Fibroblast of lung (primary cell): ENCODE data around the gene FAHD2A.

ENCODE experiments used
- EZH2 ChIP-seq: IDR thresholded peaks from 2 replicates; pipeline ENCODE4 v1.5.1; 2012; ENCODE audit warnings: low read length, control low read depth, mild to moderate bottlenecking; ENCODE audit errors: missing control alignments
- TF ChIP-seq, protein P1 (sequence below), 2 donors: IDR thresholded peaks in 1 of 2; conservative IDR thresholded peaks in 1 of 2; 1 replicate in 1 of 2; 2 replicates in 1 of 2; pipeline ENCODE4 v1.5.1; 2011 to 2012; ENCODE audit warnings: low read length in 2 of 2, control low read depth in 1 of 2, inconsistent platforms in 1 of 2, low read depth in 1 of 2, mild to moderate bottlenecking in 1 of 2

DNA sequence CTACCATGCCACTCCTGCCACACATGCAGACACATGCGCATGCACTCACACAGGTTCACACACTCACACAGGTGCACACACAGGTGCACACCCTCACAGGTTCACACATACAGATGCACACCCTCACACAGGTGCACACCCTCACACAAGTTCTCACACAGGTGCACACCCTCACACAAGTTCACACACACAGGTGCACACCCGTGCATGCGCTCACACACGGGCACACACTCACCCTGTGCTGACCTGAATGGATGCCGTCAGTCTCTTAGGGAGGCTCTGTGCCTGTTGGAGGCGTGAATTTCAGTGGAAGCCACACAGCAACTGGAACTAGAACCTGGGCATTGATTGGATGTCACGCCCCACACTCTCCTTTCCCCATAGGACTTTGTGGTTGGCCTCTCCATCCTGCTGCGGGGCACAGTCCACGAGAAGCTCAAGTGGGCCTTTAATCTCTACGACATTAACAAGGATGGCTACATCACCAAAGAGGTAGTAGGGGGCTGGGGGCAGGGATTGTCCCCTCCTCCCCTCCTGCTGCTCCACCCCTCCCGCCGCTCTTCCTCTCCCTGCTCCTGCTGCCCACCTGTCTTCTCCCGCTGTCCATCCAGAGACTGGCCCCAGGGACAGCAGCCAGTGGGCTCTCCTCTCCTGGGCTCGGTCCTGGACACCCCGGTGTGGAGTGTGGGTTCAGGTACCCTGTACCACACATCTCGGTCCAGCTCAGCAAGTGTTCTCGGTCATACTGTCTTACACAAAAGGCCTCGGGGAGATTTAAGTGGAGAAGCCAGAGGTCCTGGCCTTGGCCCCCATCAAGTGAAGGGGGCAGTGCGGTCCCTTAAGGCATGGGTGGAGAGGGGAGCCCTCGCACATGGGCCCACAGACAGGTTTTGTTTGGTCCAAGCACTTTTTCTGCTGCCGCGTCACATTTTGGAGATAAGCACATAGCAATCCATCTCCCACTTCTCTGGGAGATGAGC is 21.0 kb upstream of the FAHD2A start:
- no peak for TF ChIP-seq EZH2
- TF ChIP-seq, protein P1, sequence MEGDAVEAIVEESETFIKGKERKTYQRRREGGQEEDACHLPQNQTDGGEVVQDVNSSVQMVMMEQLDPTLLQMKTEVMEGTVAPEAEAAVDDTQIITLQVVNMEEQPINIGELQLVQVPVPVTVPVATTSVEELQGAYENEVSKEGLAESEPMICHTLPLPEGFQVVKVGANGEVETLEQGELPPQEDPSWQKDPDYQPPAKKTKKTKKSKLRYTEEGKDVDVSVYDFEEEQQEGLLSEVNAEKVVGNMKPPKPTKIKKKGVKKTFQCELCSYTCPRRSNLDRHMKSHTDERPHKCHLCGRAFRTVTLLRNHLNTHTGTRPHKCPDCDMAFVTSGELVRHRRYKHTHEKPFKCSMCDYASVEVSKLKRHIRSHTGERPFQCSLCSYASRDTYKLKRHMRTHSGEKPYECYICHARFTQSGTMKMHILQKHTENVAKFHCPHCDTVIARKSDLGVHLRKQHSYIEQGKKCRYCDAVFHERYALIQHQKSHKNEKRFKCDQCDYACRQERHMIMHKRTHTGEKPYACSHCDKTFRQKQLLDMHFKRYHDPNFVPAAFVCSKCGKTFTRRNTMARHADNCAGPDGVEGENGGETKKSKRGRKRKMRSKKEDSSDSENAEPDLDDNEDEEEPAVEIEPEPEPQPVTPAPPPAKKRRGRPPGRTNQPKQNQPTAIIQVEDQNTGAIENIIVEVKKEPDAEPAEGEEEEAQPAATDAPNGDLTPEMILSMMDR (conservative IDR thresholded peaks at IDR 0.05 in 1 of 2, IDR thresholded peaks at IDR 0.05 in 1 of 2; ENCODE audit: low read depth in 1 of 2, low read length in 2 of 2), result no peak
